ENCODE measurements around the gene SPATA1.
A peak's percentile ranks its signal among the peaks of the same experiment; 100 is the strongest.
"Not testable (repeated sequence)": the region's sequence is repeated elsewhere in the genome, so short reads cannot be mapped to it uniquely, and the experiment has no call there.

The SPATA1 gene

GRCh38 chr1:84506002-84506728 is at the start of gene SPATA1, which contains the start of gene GNG5:
Gene SPATA1, plus strand, starts transcription at chr1:84506386. Its CDS starts 9,974 bp downstream, at chr1:84516360.
Gene GNG5, minus strand, starts transcription at chr1:84506581. Its CDS starts 490 bp downstream, at chr1:84506091.
- DNase-seq, result peak; percentile 74

GRCh38 chr1:84462118-84462517 is 44.1 kb upstream of the SPATA1 start:
- DNase-seq, result no peak

- no peak for DNase-seq
Observed at GRCh38 chr1:84467298-84467697, 38.9 kb upstream of the SPATA1 start.

GRCh38 chr1:84476225-84476624 is 30.0 kb upstream of the SPATA1 start:
- no peak for DNase-seq

GRCh38 chr1:84478876-84479868 is 27.0 kb upstream of the SPATA1 start, which contains the start of gene RPF1:
Gene RPF1, plus strand, starts transcription at chr1:84479266. Its CDS starts 16 bp downstream, at chr1:84479282.
- peak; percentile 26 for DNase-seq

- DNase-seq, result no peak
Observed at GRCh38 chr1:84479998-84480397, 26.2 kb upstream of the SPATA1 start.

- no peak for DNase-seq
Observed at GRCh38 chr1:84480650-84481049, 25.5 kb upstream of the SPATA1 start.

GRCh38 chr1:84481317-84481716 is 24.9 kb upstream of the SPATA1 start:
- DNase-seq, result no peak

GRCh38 chr1:84488107-84488506 is 18.1 kb upstream of the SPATA1 start:
- DNase-seq, result no peak

GRCh38 chr1:84489766-84490165 is 16.4 kb upstream of the SPATA1 start:
- DNase-seq, result no peak

- DNase-seq, result no peak
Observed at GRCh38 chr1:84492726-84493125, 13.5 kb upstream of the SPATA1 start.

- DNase-seq, result no peak
Observed at GRCh38 chr1:84493747-84494146, 12.4 kb upstream of the SPATA1 start.

- DNase-seq, result no peak
Observed at GRCh38 chr1:84496498-84496897, 9.7 kb upstream of the SPATA1 start.

GRCh38 chr1:84497631-84498275 is 8.4 kb upstream of the SPATA1 start:
- no peak for DNase-seq

GRCh38 chr1:84502927-84503326 is 3.3 kb upstream of the SPATA1 start:
- DNase-seq, result no peak

GRCh38 chr1:84504580-84505492 is 1.4 kb upstream of the SPATA1 start:
- no peak for DNase-seq

- DNase-seq, result no peak
Observed at GRCh38 chr1:84505493-84506001, 639 bp upstream of the SPATA1 start.

- no peak for DNase-seq
Observed at GRCh38 chr1:84506729-84507453, 705 bp downstream of the SPATA1 start.

- not testable (repeated sequence) for DNase-seq
Observed at GRCh38 chr1:84507887-84508286, 1.7 kb downstream of the SPATA1 start.

- no peak for DNase-seq
Observed at GRCh38 chr1:84508510-84508909, 2.3 kb downstream of the SPATA1 start.

- DNase-seq, result no peak
Observed at GRCh38 chr1:84509029-84509428, 2.8 kb downstream of the SPATA1 start.
